Heart left ventricle (tissue), 16 donors: ENCODE measurements around the gene TWF2. TPM values are rescaled to one million over a fixed set of nuclear protein-coding genes. Genes with fewer than 3 reads are reported as not detected.

Experiments used
- ATAC-seq, 4 donors: fragments of 200-7000 bp; cut with Tn5 transposase; one replicate each; pipeline ENCODE4 v1.9.1; 2020 to 2022; ENCODE audit warnings: moderate library complexity in 4 of 4, mild to moderate bottlenecking in 3 of 4, moderate number of reproducible peaks in 1 of 4
- DNase-seq, 5 donors: peaks; one replicate each; pipeline ENCODE4 v3.0.0-alpha.2; 2020
- H3K27ac ChIP-seq, 12 donors: fragments of 200-600 bp; sonication (generic) in 4 of 12; one replicate each; pipeline versions ENCODE4 v1.5.0 to v1.8.0; 2016 to 2022; ENCODE audit warnings: mild to moderate bottlenecking in 2 of 12
- H3K27me3 ChIP-seq, 9 donors: fragments of 200-600 bp; sonication (generic) in 2 of 9; one replicate each; pipeline versions ENCODE4 v1.5.1 to v1.8.0; 2016 to 2022; ENCODE audit warnings: mild to moderate bottlenecking in 3 of 9
- H3K36me3 ChIP-seq, 9 donors: fragments of 200-600 bp; sonication (generic) in 2 of 9; one replicate each; pipeline versions ENCODE4 v1.5.0 to v1.8.0; 2018 to 2022; ENCODE audit warnings: mild to moderate bottlenecking in 2 of 9
- H3K4me1 ChIP-seq, 12 donors: fragments of 200-600 bp; sonication (generic) in 4 of 12; one replicate each; pipeline versions ENCODE4 v1.5.0 to v1.8.0; 2016 to 2022; ENCODE audit warnings: mild to moderate bottlenecking in 3 of 12
- H3K4me3 ChIP-seq, 12 donors: fragments of 200-600 bp; sonication (generic) in 4 of 12; one replicate each; pipeline versions ENCODE4 v1.5.0 to v1.8.0; 2017 to 2022; ENCODE audit warnings: mild to moderate bottlenecking in 9 of 12, moderate library complexity in 4 of 12
- H3K9me3 ChIP-seq, 12 donors: fragments of 200-600 bp; sonication (generic) in 4 of 12; one replicate each; pipeline versions ENCODE4 v1.5.0 to v1.8.0; 2016 to 2022; ENCODE audit warnings: mild to moderate bottlenecking in 1 of 12
- CTCF ChIP-seq, 12 donors: fragments of 200-600 bp; sonication (generic) in 4 of 12; IDR thresholded peaks; one replicate each; pipeline versions ENCODE4 v1.5.0 to v1.8.0; 2018 to 2022; ENCODE audit warnings: antibody characterized with exemption in 12 of 12, mild to moderate bottlenecking in 5 of 12
- POLR2A ChIP-seq, 2 donors: fragments of 450-650 bp; IDR thresholded peaks; one replicate each; pipeline ENCODE4 v1.6.1; 2017; ENCODE audit warnings: antibody characterized with exemption in 2 of 2, mild to moderate bottlenecking in 2 of 2, moderate library complexity in 2 of 2
- WGBS, 4 donors: extraction: QIAGEN DNeasy Blood & Tissue Kit in 2 of 4; methylation state at CpG; one replicate each; pipeline versions ENCODE4 v1.1.5 to v1.1.7; 2013 to 2018; 5-methylcytosine and 5-hydroxymethylcytosine counted together
- intact Hi-C, 10 donors: fragments of 100-400 bp; cut with DNase I; formaldehyde crosslinking; loops; one replicate each; pipeline versions ENCODE4 v1.11.1 to v1.14.2; 2022
- polyA plus RNA-seq, 2 donors: library from polyadenylated mRNA; stranded (reverse); fragments of 200-250 nt; gene quantifications; one replicate each; pipeline ENCODE4 v1.2.3, GENCODE V29; 2013
- total RNA-seq, 9 donors: library from RNA; depleted of rRNA in 2 of 9; stranded (reverse); fragments of >200 nt in 2 of 9; fragmentation: NEBNext Ultra II Directional in 3 of 9; extraction: Animal tissue kit (Norgen Biotek cat#: 25700) in 3 of 9; gene quantifications; one replicate each; pipeline versions ENCODE4 v1.1.0 to v1.2.4, GENCODE V29; 2016 to 2023
- donor health status: ischemic (EF 13 %, LVEDD 7.1; RV severe dilation, severe dysfunction).
- donor health status: healthy with polysubstance abuse.
- donor health status: DM: no; HTN: yes; CAD: no.
- donor health status: DM: no; HTN: no; CAD: no.
- donor health status: ischemic (EF 25% LVEDD 6.9; RV normal size, moderate dysfunction).
- donor health status: ischemic (EF 25% LVEDD 5.7; RV mildly dilated, moderate dysfunction).
- donor health status: healthy.
- donor health status: DM: yes; HTN: yes; CAD: no.
- donor health status: ischemic (EF 35%, LVEDD 5.7; RV mildly dilated, moderate dysfunction).
- donor health status: nonischemic (EF 11% LVEDD 7.7; RV severe dilation, severe dysfunction).
- donor health status: DM: yes; HTN: yes; CAD: no.
- donor health status: PGD.
- donor health status: ischemic (EF 29% LVEDD 5.4; RV normal size, mild dysfunction).
- donor health status: nonischemic (EF 23%, LVEDD 6.1; RV moderate dilation, normal function).

TWF2 gene
- total and polyA plus RNA-seq, 11 donors, result 45.8 to 133 (median 109) TPM

- Histone ChIP-seq H3K9me3 (no peaks in the 10 kb centered on the region), H3K36me3 (peaks cover 0 to 3% (median 0%) of the 10 kb centered on the region in 9 donors), H3K4me1 (peaks cover 5 to 50% (median 24%) of the 10 kb centered on the region in 12 donors), H3K4me3 (peak overlapping the region in 1 of 12 donors; percentile 18), H3K27ac (peak overlapping the region in 1 of 12 donors; percentile 2), H3K27me3 (no peaks in the 10 kb centered on the region)
- TF ChIP-seq POLR2A (IDR thresholded peaks at IDR 0.05), result no peak
- no peak for TF ChIP-seq CTCF (IDR thresholded peaks at IDR 0.05)
- ATAC-seq (no peak), DNase-seq (no peak)
- 89 to 94% (median 92%) methylated on average over 32 to 41 of the region's 41 CpGs for WGBS, 4 donors
- intact Hi-C loops, result loop anchor here in 6 of 10 donors (5.0 kb wide), 2 partner anchors 115 to 120 kb away; no protein-coding TSS in a partner anchor
Measured at GRCh38 chr3:52222319-52223221, 16.4 kb downstream of the TWF2 start.

- DNase-seq (peak in 3 of 5 donors; percentile 25 to 49 (median 33)), ATAC-seq (no peak)
- 80 to 87% (median 85%) methylated on average over 30 to 34 of the region's 34 CpGs for WGBS, 4 donors
- peak overlapping the region in 1 of 12 donors; percentile 18 for H3K4me3 ChIP-seq
- intact Hi-C loops, result loop anchor here in 7 of 10 donors (2.0 to 5.0 kb wide), 3 partner anchors 116 to 121 kb away; no protein-coding TSS in a partner anchor
- H3K4me1 ChIP-seq, result peaks cover 5 to 58% (median 32%) of the 10 kb centered on the region in 12 donors
- H3K27ac ChIP-seq, result peak overlapping the region in 1 of 12 donors; percentile 2
- H3K27me3 ChIP-seq, result no peaks in the 10 kb centered on the region
- H3K9me3 ChIP-seq, result no peaks in the 10 kb centered on the region
- no peaks in the 10 kb centered on the region for H3K36me3 ChIP-seq
- TF ChIP-seq CTCF (IDR thresholded peaks at IDR 0.05) (no peak), POLR2A (IDR thresholded peaks at IDR 0.05) (no peak)
Measured at GRCh38 chr3:52221563-52222318, 17.2 kb downstream of the TWF2 start.

GRCh38 chr3:52221141-52221562 lies 17.8 kb downstream of the TWF2 start:
- ATAC-seq, result no peak
- DNase-seq, result no peak
- no peaks in the 10 kb centered on the region for H3K9me3 ChIP-seq
- H3K27me3 ChIP-seq, result no peaks in the 10 kb centered on the region
- H3K36me3 ChIP-seq, result no peaks in the 10 kb centered on the region
- no peak overlapping the region for H3K4me3 ChIP-seq
- H3K27ac ChIP-seq, result no peak overlapping the region
- intact Hi-C loops, result loop anchor here in 7 of 10 donors (2.0 to 5.0 kb wide), 3 partner anchors 116 to 121 kb away; no protein-coding TSS in a partner anchor
- 92 to 96% (median 93%) methylated on average over 24 to 27 of the region's 27 CpGs for WGBS, 4 donors
- TF ChIP-seq POLR2A (IDR thresholded peaks at IDR 0.05) (no peak), CTCF (IDR thresholded peaks at IDR 0.05) (no peak)
- peaks cover 5 to 64% (median 38%) of the 10 kb centered on the region in 12 donors for H3K4me1 ChIP-seq
